GM19452 (cell line): ENCODE results near the gene SLAMF8.

ENCODE experiments used
- ATAC-seq: cut with Tn5 transposase; IDR thresholded peaks from one replicate; pipeline ENCODE4 v1.9.1; 2021; ENCODE audit not compliant: unreplicated experiment

SLAMF8 gene

DNA sequence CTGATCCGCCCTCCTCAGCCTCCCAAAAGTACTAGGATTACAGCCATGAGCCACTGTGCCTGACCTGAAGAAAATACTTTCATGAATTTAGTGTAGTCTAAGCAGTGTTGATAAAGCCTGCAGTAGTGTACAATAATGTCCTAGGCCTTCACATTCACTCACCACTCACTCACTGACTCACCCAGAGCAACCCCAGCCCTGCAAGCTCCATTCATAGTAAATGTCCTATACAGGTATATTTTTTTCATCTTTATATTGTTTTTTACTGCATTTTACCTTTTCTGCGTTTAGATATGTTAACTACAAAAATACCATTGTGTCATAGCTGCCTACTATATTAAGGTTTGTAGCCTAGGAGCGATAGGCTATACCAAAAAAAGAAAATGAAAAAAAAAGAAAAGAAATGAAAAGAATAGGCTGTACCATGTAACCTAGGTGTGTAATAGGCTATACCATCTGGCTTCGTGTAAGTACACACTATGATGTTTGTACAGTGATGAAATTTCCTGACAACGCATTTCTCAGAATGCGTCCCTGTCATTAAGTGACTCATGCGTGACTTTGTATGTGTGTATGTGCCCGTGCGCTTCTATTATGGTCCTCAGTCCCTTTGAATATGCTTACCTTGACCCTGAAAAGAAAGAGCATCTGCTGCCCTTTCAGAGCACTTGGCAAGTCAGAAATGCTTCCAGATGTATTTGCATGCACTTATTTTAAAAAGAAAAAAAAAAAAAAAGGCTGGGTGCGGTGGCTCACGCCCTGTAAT is 9.2 kb upstream of the SLAMF8 start:
- ATAC-seq, result no peak

- peak; percentile 48 for ATAC-seq
Observed at GRCh38 chr1:159821171-159821867, 5.4 kb upstream of the SLAMF8 start.

DNA sequence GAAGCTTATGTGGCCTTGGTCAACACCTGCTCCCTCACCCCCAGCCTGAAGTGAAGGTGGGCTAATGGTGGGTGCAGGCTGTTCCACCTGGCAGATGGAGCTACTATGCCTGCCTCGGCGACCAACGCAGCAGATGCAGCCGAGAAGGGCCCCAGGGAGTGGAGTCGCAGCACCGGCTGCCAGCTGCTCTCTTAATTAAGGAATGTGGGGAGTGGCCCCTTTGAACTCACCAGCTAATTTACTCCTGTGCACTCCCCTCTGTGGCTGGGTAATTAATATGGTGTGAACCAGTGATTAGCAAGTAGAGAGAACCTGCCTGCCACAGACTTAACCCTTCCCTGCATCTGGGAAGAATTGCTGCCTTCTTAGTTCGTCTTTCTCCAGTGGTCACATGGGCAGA is 3.3 kb upstream of the SLAMF8 start:
- no peak for ATAC-seq

GRCh38 chr1:159825564-159825963 is 1.1 kb upstream of the SLAMF8 start:
- ATAC-seq, result no peak

DNA sequence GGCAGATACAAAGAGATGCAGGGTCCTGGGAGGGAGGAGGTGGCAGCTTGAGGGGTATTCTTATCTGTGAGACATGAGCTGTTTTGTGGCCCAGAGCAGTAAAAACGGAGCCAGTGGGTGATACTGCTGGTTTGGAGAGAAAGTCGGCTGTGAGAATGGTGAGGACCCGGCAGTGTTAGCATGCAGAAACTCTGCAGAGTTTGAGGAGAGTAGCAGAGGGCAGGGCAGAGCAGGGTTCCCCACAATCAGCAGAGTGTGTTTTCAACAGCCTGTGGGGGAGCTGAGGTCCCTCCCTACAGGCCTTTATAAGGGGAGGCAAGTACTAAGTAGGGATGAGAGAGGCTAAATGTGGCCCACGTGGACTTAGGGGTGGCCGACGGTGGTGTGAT is 423 bp downstream of the SLAMF8 start:
- no peak for ATAC-seq

- no peak for ATAC-seq
Observed at GRCh38 chr1:159827549-159827948, 876 bp downstream of the SLAMF8 start.

DNA sequence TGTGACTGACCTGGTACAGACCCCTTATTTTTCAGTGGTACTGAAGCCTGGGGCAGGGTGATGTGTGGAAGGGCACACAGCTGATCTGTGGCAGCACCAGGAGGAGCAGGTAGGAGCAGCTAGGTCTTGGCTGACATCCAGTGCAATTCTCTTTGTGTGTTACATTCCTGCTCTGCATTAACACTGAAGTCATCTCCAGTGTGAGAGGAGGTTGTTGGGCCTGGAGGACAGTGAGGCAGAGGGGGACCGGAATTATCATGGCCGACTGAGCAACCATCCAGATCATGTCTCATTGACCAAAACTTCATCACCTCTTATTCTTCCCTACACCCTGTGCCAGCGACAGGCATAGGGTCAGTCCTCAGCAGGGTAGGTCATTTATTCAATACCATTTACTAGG is 1.5 kb downstream of the SLAMF8 start:
- no peak for ATAC-seq

- no peak for ATAC-seq
Observed at GRCh38 chr1:159828581-159829272, 2.1 kb downstream of the SLAMF8 start.

DNA sequence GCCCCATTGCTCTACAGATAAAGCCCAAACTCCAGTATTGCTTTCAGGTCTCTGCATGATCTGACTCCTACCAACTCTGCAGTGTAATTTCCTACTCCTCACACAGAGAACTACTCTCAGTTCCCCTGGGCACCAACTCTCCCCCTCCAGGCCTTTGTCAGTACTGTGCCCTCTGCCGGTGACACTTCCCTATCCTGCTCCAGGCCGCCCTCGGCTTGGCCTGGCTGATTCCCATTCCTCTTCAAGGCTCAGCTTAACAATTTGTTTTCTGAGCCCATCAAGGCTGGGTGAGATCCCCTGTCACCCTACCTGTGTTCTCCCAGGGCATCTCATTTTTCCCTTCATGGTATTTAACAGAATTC is 2.6 kb downstream of the SLAMF8 start:
- peak; percentile 55 for ATAC-seq

DNA sequence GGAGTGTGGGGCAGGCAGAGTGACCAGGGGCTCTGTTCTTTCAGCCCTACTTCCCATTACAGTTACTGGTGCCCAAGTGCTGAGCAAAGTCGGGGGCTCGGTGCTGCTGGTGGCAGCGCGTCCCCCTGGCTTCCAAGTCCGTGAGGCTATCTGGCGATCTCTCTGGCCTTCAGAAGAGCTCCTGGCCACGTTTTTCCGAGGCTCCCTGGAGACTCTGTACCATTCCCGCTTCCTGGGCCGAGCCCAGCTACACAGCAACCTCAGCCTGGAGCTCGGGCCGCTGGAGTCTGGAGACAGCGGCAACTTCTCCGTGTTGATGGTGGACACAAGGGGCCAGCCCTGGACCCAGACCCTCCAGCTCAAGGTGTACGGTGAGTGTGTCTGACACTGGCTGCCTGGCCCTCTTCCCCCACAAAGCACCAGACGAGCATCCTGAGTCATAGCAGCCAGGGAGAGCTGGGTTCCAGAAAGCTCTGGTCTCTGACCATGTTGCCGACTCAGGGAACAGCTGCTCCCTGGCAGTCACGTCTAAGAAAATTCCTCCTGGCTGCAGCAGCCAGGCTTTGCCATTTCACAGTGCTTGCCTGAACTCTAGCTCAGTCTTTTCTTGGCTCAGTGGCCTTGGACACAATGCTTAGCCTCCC is 3.3 kb downstream of the SLAMF8 start:
- ATAC-seq, result no peak

DNA sequence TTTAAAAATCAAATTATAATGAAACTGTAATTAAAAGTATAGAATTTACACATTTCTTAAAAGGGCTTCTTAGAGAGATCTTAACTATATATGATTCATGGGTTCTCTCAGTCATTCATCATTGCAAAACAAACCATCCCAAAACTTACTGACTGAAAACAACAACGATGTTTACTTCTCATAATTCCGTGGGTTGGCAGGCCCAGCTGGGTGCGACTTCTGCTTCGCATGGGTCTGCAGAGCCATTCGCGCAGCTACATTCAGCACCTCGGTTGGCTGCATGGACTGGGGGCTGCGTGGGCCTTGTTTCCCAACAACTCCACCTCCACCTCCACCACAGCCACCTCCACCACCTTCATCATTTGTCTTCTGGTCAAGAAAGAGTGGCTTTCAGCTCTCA is 4.0 kb downstream of the SLAMF8 start:
- ATAC-seq, result no peak

GRCh38 chr1:159831412-159832141 is 4.9 kb downstream of the SLAMF8 start:
- ATAC-seq, result no peak

GRCh38 chr1:159832309-159832708 is 5.6 kb downstream of the SLAMF8 start:
- no peak for ATAC-seq

DNA sequence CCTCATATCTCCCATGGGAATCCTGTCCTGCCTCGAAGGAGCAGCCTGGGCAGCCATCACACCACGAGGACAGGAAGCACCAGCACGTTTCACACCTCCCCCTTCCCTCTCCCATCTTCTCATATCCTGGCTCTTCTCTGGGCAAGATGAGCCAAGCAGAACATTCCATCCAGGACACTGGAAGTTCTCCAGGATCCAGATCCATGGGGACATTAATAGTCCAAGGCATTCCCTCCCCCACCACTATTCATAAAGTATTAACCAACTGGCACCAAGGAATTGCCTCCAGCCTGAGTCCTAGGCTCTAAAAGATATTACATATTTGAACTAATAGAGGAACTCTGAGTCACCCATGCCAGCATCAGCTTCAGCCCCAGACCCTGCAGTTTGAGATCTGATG is 8.7 kb downstream of the SLAMF8 start:
- ATAC-seq, result no peak

DNA sequence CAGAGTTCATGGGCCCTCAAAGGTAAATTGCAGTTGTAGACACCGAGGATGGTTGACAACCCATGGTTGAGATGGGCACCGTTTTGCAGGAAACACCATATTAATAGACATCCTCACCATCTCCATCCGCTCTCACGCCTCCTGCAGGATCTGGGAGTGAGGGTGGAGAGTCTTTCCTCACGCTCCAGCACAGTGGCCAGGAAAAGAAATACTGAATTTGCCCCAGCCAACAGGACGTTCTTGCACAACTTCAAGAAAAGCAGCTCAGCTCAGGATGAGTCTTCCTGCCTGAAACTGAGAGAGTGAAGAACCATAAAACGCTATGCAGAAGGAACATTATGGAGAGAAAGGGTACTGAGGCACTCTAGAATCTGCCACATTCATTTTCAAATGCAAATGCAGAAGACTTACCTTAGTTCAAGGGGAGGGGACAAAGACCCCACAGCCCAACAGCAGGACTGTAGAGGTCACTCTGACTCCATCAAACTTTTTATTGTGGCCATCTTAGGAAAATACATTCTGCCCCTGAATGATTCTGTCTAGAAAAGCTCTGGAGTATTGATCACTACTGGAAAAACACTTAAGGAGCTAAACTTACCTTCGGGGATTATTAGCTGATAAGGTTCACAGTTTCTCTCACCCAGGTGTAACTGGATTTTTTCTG is 9.3 kb downstream of the SLAMF8 start:
- no peak for ATAC-seq

DNA sequence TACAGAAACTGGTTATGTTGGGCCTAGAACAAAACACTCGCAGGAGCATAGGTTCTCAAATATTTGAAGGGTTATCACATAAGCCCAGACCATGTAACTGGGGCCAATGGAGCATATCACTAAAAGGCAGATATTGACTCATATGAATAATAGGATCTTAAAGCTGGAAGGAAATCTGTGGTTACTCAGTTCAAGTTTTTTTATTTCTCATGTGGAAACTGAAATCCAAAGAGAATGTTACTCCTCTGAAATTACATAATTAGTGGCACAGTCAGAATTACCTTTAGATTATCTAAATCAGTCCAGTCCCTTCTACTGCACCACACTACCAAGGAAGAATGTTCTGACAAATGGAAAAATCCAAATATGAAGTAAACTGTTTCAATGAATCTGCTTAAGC is 12.0 kb downstream of the SLAMF8 start:
- ATAC-seq, result peak; percentile 56

- ATAC-seq, result peak; percentile 56
Observed at GRCh38 chr1:159839116-159839849, 12.6 kb downstream of the SLAMF8 start.

DNA sequence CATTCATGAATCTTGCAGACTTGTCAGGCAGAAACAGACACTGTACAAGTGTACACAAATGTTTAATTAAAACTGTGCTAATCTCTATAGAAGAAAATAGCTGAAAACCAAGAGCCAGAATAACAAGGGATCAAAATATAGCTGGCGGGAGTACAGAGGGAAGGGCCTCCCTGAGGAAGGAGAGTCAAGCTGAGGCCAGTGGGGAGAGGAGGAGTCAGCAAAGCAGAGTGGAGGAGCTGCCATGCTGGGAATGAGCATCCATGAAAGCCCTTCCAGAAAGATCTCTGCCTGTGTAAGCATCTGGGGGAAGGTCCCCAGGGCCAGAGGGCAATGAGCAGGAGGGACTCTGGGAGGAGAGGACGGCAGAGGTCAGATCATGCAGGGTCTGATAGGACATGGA is 15.1 kb downstream of the SLAMF8 start:
- ATAC-seq, result no peak

DNA sequence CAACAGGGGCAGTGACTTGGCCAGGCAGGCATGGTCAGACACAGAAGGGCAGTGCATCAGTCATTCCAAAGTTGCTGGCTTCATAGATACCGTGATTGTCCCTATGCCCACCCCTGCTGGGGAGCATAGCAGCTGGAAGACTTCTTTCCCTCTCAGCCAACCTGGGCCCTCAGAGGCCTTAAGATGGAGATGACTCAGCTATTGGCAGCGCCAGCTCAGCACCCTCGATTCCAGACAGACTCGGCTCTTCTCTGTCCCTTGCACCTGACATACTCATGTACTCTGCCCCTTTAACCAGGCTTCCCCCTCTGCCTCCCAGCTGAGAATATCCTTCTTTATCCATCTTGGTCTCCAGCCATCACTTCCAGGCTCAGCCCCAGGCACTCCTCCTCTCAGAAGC is 16.8 kb downstream of the SLAMF8 start:
- no peak for ATAC-seq
